K562 (cell line): Measurements from ENCODE around the gene TRNAU1AP. TPM values are rescaled to one million over a fixed set of nuclear protein-coding genes. Genes with fewer than 3 reads are reported as not detected.

Experiments used
- ARID3B ChIP-seq: fragments of 250-450 bp; sonication (Bioruptor Pico); IDR thresholded peaks from 2 replicates; pipeline ENCODE4 v1.4.0; 2020; ENCODE audit warnings: borderline replicate concordance
- ARID4B ChIP-seq: sonication (generic); formaldehyde crosslinking; IDR thresholded peaks from 2 replicates; pipeline ENCODE4 v1.8.0; 2022; ENCODE audit warnings: mild to moderate bottlenecking, missing genetic modification reagents
- CC2D1A ChIP-seq: fragments of 450-650 bp; IDR thresholded peaks from 2 replicates; pipeline ENCODE4 v1.6.1; 2017; ENCODE audit warnings: mild to moderate bottlenecking
- E2F5 ChIP-seq: sonication (generic); formaldehyde crosslinking; IDR thresholded peaks from 2 replicates; pipeline ENCODE4 v1.8.0; 2022; ENCODE audit warnings: mild to moderate bottlenecking, missing genetic modification reagents
- GTF3C2 ChIP-seq: IDR thresholded peaks from 3 replicates; pipeline ENCODE4 v1.6.1; 2011; ENCODE audit warnings: borderline replicate concordance, mild to moderate bottlenecking, moderate library complexity; ENCODE audit not compliant: insufficient read length; ENCODE audit errors: extremely low read depth
- JUNB ChIP-seq: fragments of 450-650 bp; formaldehyde crosslinking; conservative IDR thresholded peaks from 2 replicates; pipeline ENCODE4 v1.4.0; 2020; ENCODE audit warnings: mild to moderate bottlenecking
- LCOR ChIP-seq: sonication (generic); formaldehyde crosslinking; IDR thresholded peaks from 2 replicates; pipeline ENCODE4 v1.8.0; 2022; ENCODE audit warnings: mild to moderate bottlenecking, missing genetic modification reagents
- NBN ChIP-seq: fragments of 450-650 bp; IDR thresholded peaks from 2 replicates; pipeline ENCODE4 v1.6.1; 2016; ENCODE audit warnings: low read depth, mild to moderate bottlenecking
- NFYB ChIP-seq: IDR thresholded peaks from 2 replicates; pipeline ENCODE4 v1.6.1; 2011; ENCODE audit warnings: mild to moderate bottlenecking, moderate library complexity; ENCODE audit not compliant: insufficient read length; ENCODE audit errors: extremely low read depth
- SP2 ChIP-seq: IDR thresholded peaks from 2 replicates; pipeline ENCODE4 v1.6.1; 2011; ENCODE audit warnings: mild to moderate bottlenecking, low read depth, low read length, moderate library complexity; ENCODE audit not compliant: poor library complexity, severe bottlenecking; ENCODE audit errors: extremely low read depth
- ZNF764 ChIP-seq: fragments of 250-450 bp; sonication (Bioruptor Pico); IDR thresholded peaks from 2 replicates; pipeline ENCODE4 v1.4.0; 2020; ENCODE audit warnings: low read depth, mild to moderate bottlenecking, moderate library complexity
- polyA plus RNA-seq, 8 experiments: library from polyadenylated mRNA; depleted of rRNA in 4 of 8; stranded (reverse) in 5 of 8; unstranded in 3 of 8; fragments of >200 nt; fragmentation: Nextera tagmentation in 2 of 8; fragmentation: Illumina TruSeq in 1 of 8; extraction: Ambion mirVana in 2 of 8; extraction: Trizol in 1 of 8; gene quantifications; 2 replicates each; pipeline versions ENCODE4 v1.2.1 to v1.2.3, GENCODE V29; 2011 to 2014; ENCODE audit warnings: inconsistent platforms in 1 of 8, missing spikeins in 1 of 8
- total RNA-seq, 7 experiments: library from RNA; depleted of rRNA in 6 of 7; stranded (reverse); fragments of >200 nt in 6 of 7; fragmentation: Illumina TruSeq in 2 of 7; extraction: Trizol in 2 of 7; gene quantifications; 2 replicates each; pipeline versions ENCODE4 v1.2.1 to v1.2.3, GENCODE V29; 2011 to 2021; ENCODE audit warnings: low replicate concordance in 1 of 7
- TF ChIP-seq, protein P1 (sequence below): fragments of 250-450 bp; sonication (Bioruptor Pico); IDR thresholded peaks from 2 replicates; pipeline ENCODE4 v1.5.0; 2020; ENCODE audit warnings: mild to moderate bottlenecking, borderline replicate concordance

TRNAU1AP gene
- total and polyA plus RNA-seq, 9 of the 15 experiments (the other 6 are each of a cell fraction or from before 2014, with no cell fraction given), result 34.9 to 110 (median 46.3) TPM

DNA sequence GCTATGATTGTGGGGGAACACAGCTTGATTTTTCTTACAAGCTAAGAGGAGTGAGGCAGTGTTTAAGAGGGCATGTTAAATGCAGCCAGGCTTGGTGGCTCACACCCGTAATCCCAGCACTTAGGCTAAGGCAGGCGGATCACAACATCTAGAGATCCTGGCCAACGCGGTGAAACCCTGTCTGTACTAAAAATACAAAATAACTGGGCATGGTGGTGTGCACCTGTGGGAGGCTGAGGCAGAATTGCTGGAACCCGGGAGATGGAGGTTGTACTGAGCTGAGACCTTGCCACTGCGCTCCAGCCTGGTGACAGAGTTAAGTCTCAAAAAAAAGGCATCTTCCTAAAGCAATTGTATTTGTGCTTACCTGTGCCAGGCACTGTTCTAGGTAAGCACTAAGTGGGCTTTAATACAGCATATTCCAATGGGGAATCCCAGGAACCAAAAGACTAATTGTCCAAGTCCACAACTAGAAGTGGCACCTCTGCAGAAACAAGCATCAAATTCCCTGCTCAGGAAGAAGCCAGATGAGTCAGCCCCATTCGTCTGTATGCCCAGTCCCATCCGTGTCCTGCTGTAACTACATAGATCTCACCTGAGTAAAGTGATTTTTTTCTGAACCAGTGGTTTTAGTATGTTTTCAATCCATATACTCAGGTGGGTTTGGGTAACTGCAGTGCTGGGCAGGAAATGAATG, 42.5 kb upstream of the TRNAU1AP start (continued):
- TF ChIP-seq ARID3B (CRISPR knock-in tag), result no peak
- TF ChIP-seq E2F5, result peak; percentile 89; the same call in 1 of the 2 replicates
- TF ChIP-seq ZNF764 (CRISPR knock-in tag), result no peak; the same call in 1 of the 2 replicates
- TF ChIP-seq LCOR, result peak; percentile 28; the same call in 1 of the 2 replicates
- no peak for TF ChIP-seq NFYB
- TF ChIP-seq GTF3C2, result no peak
- TF ChIP-seq CC2D1A, result no peak
- TF ChIP-seq, protein P1, sequence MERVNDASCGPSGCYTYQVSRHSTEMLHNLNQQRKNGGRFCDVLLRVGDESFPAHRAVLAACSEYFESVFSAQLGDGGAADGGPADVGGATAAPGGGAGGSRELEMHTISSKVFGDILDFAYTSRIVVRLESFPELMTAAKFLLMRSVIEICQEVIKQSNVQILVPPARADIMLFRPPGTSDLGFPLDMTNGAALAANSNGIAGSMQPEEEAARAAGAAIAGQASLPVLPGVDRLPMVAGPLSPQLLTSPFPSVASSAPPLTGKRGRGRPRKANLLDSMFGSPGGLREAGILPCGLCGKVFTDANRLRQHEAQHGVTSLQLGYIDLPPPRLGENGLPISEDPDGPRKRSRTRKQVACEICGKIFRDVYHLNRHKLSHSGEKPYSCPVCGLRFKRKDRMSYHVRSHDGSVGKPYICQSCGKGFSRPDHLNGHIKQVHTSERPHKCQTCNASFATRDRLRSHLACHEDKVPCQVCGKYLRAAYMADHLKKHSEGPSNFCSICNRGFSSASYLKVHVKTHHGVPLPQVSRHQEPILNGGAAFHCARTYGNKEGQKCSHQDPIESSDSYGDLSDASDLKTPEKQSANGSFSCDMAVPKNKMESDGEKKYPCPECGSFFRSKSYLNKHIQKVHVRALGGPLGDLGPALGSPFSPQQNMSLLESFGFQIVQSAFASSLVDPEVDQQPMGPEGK (CRISPR knock-in tag), result peak; percentile 88
- 0 out of 2 replicates have a peak, but pooled peaks have one; percentile 0 for TF ChIP-seq JUNB (CRISPR knock-in tag)
- TF ChIP-seq SP2, result no peak
- TF ChIP-seq NBN, result no peak
- no peak; the same call in 1 of the 2 replicates for TF ChIP-seq ARID4B (CRISPR knock-in tag)
